HG03460 (cell line): ENCODE results near the gene BEX3.
"Not testable (repeated sequence)": the region's sequence is repeated elsewhere in the genome, so short reads cannot be mapped to it uniquely, and the experiment has no call there.

ENCODE experiments used
- ATAC-seq: cut with Tn5 transposase; IDR thresholded peaks from one replicate; pipeline ENCODE4 v1.9.1; 2021; ENCODE audit not compliant: unreplicated experiment

The BEX3 gene

GRCh38 chrX:103376118-103376978 lies at the start of gene BEX3:
Gene BEX3 (plus strand): TSS chrX:103376538. CDS start chrX:103377522, 984 bp downstream.
- no peak for ATAC-seq

- ATAC-seq, result no peak
Measured at GRCh38 chrX:103329991-103330390, 46.3 kb upstream of the BEX3 start, which contains the start of gene TCEAL7. Gene TCEAL7 (plus strand): TSS chrX:103330239. CDS start chrX:103331404, 1,165 bp downstream.

GRCh38 chrX:103330681-103331288 lies 45.6 kb upstream of the BEX3 start:
- no peak for ATAC-seq

GRCh38 chrX:103338663-103339062 lies 37.7 kb upstream of the BEX3 start:
- ATAC-seq, result no peak

- ATAC-seq, result peak; percentile 62
Measured at GRCh38 chrX:103343105-103343504, 33.2 kb upstream of the BEX3 start.

GRCh38 chrX:103344606-103345005 lies 31.7 kb upstream of the BEX3 start:
- ATAC-seq, result no peak

GRCh38 chrX:103347682-103348397 lies 28.5 kb upstream of the BEX3 start:
- ATAC-seq, result no peak

- ATAC-seq, result no peak
Measured at GRCh38 chrX:103356130-103356798, 20.1 kb upstream of the BEX3 start, which contains the start of gene TCEAL9. Gene TCEAL9 (plus strand): TSS chrX:103356506. CDS start chrX:103357685, 1,179 bp downstream.

- ATAC-seq, result no peak
Measured at GRCh38 chrX:103356858-103357257, 19.5 kb upstream of the BEX3 start.

GRCh38 chrX:103357871-103358270 lies 18.5 kb upstream of the BEX3 start:
- no peak for ATAC-seq

- ATAC-seq, result not testable (repeated sequence)
Measured at GRCh38 chrX:103359605-103360004, 16.7 kb upstream of the BEX3 start.

GRCh38 chrX:103360092-103360491 lies 16.2 kb upstream of the BEX3 start:
- ATAC-seq, result no peak

- ATAC-seq, result no peak
Measured at GRCh38 chrX:103360916-103361315, 15.4 kb upstream of the BEX3 start.

GRCh38 chrX:103361798-103362197 lies 14.5 kb upstream of the BEX3 start:
- ATAC-seq, result no peak

GRCh38 chrX:103362474-103362873 lies 13.9 kb upstream of the BEX3 start:
- no peak for ATAC-seq

GRCh38 chrX:103363046-103363445 lies 13.3 kb upstream of the BEX3 start:
- ATAC-seq, result no peak

- ATAC-seq, result no peak
Measured at GRCh38 chrX:103367502-103367901, 8.8 kb upstream of the BEX3 start.

GRCh38 chrX:103369479-103369878 lies 6.9 kb upstream of the BEX3 start:
- ATAC-seq, result no peak

- no peak for ATAC-seq
Measured at GRCh38 chrX:103372886-103373285, 3.5 kb upstream of the BEX3 start.

GRCh38 chrX:103373581-103373980 lies 2.8 kb upstream of the BEX3 start:
- ATAC-seq, result no peak

- ATAC-seq, result no peak
Measured at GRCh38 chrX:103376979-103377324, 614 bp downstream of the BEX3 start.
